HUES64 (cell line): ENCODE data around the gene EPB41L2. TPM values are rescaled to one million over a fixed set of nuclear protein-coding genes. Genes with fewer than 3 reads are reported as not detected.
A peak's percentile ranks its signal among the peaks of the same experiment; 100 is the strongest.
"Not testable (repeated sequence)": the region's sequence is repeated elsewhere in the genome, so short reads cannot be mapped to it uniquely, and the experiment has no call there.

Source experiments
- H3K27ac ChIP-seq: 2 replicates; pipeline ENCODE4 v1.7.0; 2013; ENCODE audit warnings: low read depth, low read length, inconsistent platforms
- H3K27me3 ChIP-seq: 2 replicates; pipeline ENCODE4 v1.6.1; 2013; ENCODE audit warnings: mild to moderate bottlenecking, low read length; ENCODE audit not compliant: insufficient read depth
- H3K36me3 ChIP-seq: 2 replicates; pipeline ENCODE4 v1.6.1; 2013; ENCODE audit warnings: mild to moderate bottlenecking, low read length; ENCODE audit not compliant: insufficient read depth
- H3K4me1 ChIP-seq: 2 replicates; pipeline ENCODE4 v1.6.1; 2013; ENCODE audit warnings: mild to moderate bottlenecking, low read length, moderate library complexity; ENCODE audit not compliant: insufficient read depth
- H3K4me3 ChIP-seq: 2 replicates; pipeline ENCODE4 v1.5.1; 2013; ENCODE audit warnings: mild to moderate bottlenecking, low read length, moderate library complexity
- H3K9ac ChIP-seq: 2 replicates; pipeline ENCODE4 v1.6.1; 2013; ENCODE audit warnings: mild to moderate bottlenecking, low read depth, low read length
- H3K9me3 ChIP-seq: 2 replicates; pipeline ENCODE4 v1.6.1; 2013; ENCODE audit warnings: low read depth, low read length; ENCODE audit not compliant: insufficient read depth
- WGBS: fragments of 150-250, 120-280 bp; methylation state at CpG from one replicate; pipeline ENCODE4 v1.1.7; 2013; ENCODE audit warnings: missing lambda C conversion rate; 5-methylcytosine and 5-hydroxymethylcytosine counted together
- polyA plus RNA-seq, 2 experiments: library from polyadenylated mRNA; stranded (reverse); fragments of 50-300 nt; gene quantifications; one replicate each; pipeline ENCODE4 v1.2.3, GENCODE V29; 2013

EPB41L2 gene
- 46.4 TPM for polyA plus RNA-seq (2013, experiment 1 of 2)
- polyA plus RNA-seq (2013, experiment 2 of 2): 56.4 TPM

GRCh38 chr6:131063028-131063763 lies at the start of gene EPB41L2:
TSS of gene EPB41L2 (minus strand) at chr6:131063245. CDS start at chr6:130956485, 106,760 bp downstream.
- Histone ChIP-seq H3K4me3 (peak within 1 kb of the TSS; percentile 83), H3K9me3 (no peaks in the 10 kb centered on the region), H3K27ac (peak within 1 kb of the TSS; percentile 60; the same call in 1 of the 2 replicates), H3K36me3 (no peaks in the 10 kb centered on the region), H3K9ac (peak within 1 kb of the TSS; percentile 77), H3K4me1 (peaks cover 27% of the 10 kb centered on the region), H3K27me3 (peaks cover 15% of the 10 kb centered on the region; the same call in 1 of the 2 replicates)
- under 1% methylated on average over 61 of the region's 61 CpGs for WGBS

DNA sequence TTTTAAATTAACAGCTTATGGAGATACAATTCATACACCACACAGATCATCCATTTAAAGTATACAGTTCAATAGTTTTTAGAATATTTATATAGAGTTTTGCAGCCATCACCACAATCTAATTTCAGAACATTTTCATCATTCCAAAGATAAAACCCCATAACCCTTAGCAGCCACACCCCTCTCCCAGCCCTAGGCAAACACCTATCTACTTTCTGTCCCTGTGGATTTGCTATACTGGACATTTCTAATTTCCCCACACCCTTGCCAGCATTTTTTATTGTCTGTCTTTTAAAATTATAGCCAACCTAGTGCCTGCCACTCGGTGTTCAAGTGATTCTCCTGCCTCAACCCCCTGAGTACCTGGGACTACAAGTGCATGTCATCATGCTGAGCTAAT lies 49.2 kb upstream of the EPB41L2 start:
- Histone ChIP-seq H3K36me3 (no peaks in the 10 kb centered on the region), H3K27me3 (no peaks in the 10 kb centered on the region), H3K27ac (no peak overlapping the region), H3K9me3 (peaks cover 3% of the 10 kb centered on the region; the same call in 1 of the 2 replicates), H3K4me1 (no peaks in the 10 kb centered on the region), H3K9ac (no peak overlapping the region), H3K4me3 (no peak overlapping the region)
- WGBS: 83% methylated on average over 1 of the region's 1 CpG

GRCh38 chr6:131107151-131107550 lies 44.1 kb upstream of the EPB41L2 start:
- H3K4me3 ChIP-seq: no peak overlapping the region
- 93% methylated on average over 1 of the region's 1 CpG for WGBS

DNA sequence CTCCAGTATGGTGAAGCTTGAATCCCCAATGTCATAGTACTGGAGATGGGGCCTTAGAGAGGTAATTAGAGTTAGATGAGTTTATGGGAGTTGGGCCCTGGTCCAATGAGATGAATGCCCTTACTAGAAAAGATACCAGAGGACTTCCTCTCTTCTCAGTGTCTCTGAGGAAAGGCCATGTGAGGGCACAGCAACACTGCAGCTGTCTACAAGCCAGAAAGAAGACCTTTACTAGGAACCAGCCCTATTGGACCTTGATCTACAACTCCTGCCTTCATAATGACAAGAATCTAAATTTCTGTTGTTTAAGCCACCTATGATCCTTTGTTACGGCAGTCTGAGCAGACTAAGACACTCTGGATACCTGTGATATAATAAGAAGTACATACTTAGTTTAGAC lies 40.9 kb upstream of the EPB41L2 start:
- no peaks in the 10 kb centered on the region for H3K36me3 ChIP-seq
- no peak overlapping the region for H3K27ac ChIP-seq
- WGBS: 100% methylated on average over 1 of the region's 1 CpG
- H3K27me3 ChIP-seq: no peaks in the 10 kb centered on the region
- H3K4me3 ChIP-seq: no peak overlapping the region
- H3K9ac ChIP-seq: no peak overlapping the region
- no peaks in the 10 kb centered on the region for H3K9me3 ChIP-seq
- H3K4me1 ChIP-seq: no peaks in the 10 kb centered on the region

More at GRCh38 chr6:131107151-131107550, 44.1 kb upstream of the EPB41L2 start:
- Histone ChIP-seq H3K4me1 (no peaks in the 10 kb centered on the region), H3K27ac (no peak overlapping the region), H3K9me3 (no peaks in the 10 kb centered on the region), H3K9ac (no peak overlapping the region), H3K36me3 (no peaks in the 10 kb centered on the region), H3K27me3 (no peaks in the 10 kb centered on the region)

- Histone ChIP-seq H3K36me3 (no peaks in the 10 kb centered on the region), H3K4me1 (no peaks in the 10 kb centered on the region), H3K9me3 (no peaks in the 10 kb centered on the region), H3K9ac (no peak overlapping the region), H3K4me3 (no peak overlapping the region), H3K27ac (no peak overlapping the region), H3K27me3 (no peaks in the 10 kb centered on the region)
- WGBS: 95% methylated on average over 3 of the region's 4 CpGs
Observed at GRCh38 chr6:131103296-131103695, 40.3 kb upstream of the EPB41L2 start.

GRCh38 chr6:131101911-131102680 lies 39.1 kb upstream of the EPB41L2 start:
- Histone ChIP-seq H3K27me3 (no peaks in the 10 kb centered on the region), H3K4me1 (no peaks in the 10 kb centered on the region), H3K9me3 (no peaks in the 10 kb centered on the region), H3K4me3 (no peak overlapping the region), H3K27ac (no peak overlapping the region), H3K9ac (no peak overlapping the region), H3K36me3 (no peaks in the 10 kb centered on the region)
- 98% methylated on average over 4 of the region's 5 CpGs for WGBS

- H3K4me1 ChIP-seq: no peaks in the 10 kb centered on the region
- H3K9ac ChIP-seq: no peak overlapping the region
- H3K9me3 ChIP-seq: 0 out of 2 replicates have a peak, but pooled peaks cover 6% of the 10 kb centered on the region
- no peaks in the 10 kb centered on the region for H3K36me3 ChIP-seq
- 57% methylated on average over 1 of the region's 3 CpGs for WGBS
- no peaks in the 10 kb centered on the region for H3K27me3 ChIP-seq
- H3K27ac ChIP-seq: no peak overlapping the region
- H3K4me3 ChIP-seq: no peak overlapping the region
Observed at GRCh38 chr6:131096786-131097185, 33.7 kb upstream of the EPB41L2 start.

DNA sequence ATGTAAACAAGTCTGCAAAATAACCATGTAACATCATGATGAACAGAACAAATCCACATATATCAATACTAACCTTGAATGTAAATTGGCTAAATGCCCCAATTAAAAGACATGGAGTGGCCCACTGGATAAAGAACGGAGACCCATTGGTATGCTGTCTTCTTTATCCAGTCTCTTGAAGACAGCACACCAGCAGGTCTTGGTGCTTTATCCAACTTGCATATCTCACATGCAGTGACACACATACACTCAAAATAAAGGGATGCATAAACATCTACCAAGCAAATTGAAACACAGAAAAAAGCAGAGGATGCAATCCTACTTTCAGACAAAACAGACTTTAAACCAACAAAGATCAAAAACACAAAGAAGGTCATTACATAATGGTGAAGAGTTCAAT lies 30.3 kb upstream of the EPB41L2 start:
- Histone ChIP-seq H3K4me3 (no peak overlapping the region), H3K27ac (no peak overlapping the region), H3K4me1 (no peaks in the 10 kb centered on the region), H3K36me3 (no peaks in the 10 kb centered on the region), H3K9me3 (0 out of 2 replicates have a peak, but pooled peaks cover 6% of the 10 kb centered on the region), H3K27me3 (no peaks in the 10 kb centered on the region), H3K9ac (no peak overlapping the region)
- 97% methylated on average over 1 of the region's 1 CpG for WGBS

DNA sequence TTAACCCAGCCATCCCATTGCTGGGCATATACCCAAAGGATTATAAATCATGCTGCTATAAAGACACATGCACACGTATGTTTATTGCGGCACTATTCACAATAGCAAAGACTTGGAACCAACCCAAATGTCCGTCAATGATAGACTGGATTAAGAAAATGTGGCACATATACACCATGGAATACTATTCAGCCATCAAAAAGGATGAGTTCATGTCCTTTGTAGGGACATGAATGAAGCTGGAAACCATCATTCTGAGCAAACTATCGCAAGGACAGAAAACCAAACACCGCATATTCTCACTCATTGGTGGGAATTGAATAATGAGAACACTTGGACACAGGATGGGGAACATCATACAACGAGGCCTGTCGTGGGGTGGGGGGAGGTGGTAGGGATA lies 28.9 kb upstream of the EPB41L2 start:
- H3K9me3 ChIP-seq, H3K4me1 ChIP-seq, H3K27ac ChIP-seq, H3K9ac ChIP-seq, H3K36me3 ChIP-seq, H3K4me3 ChIP-seq, H3K27me3 ChIP-seq: not testable (repeated sequence)
- WGBS: 98% methylated on average over 4 of the region's 7 CpGs

GRCh38 chr6:131090339-131090738 lies 27.3 kb upstream of the EPB41L2 start:
- 89% methylated on average over 3 of the region's 3 CpGs for WGBS
- not testable (repeated sequence) for H3K36me3 ChIP-seq, H3K27me3 ChIP-seq, H3K4me1 ChIP-seq, H3K27ac ChIP-seq, H3K9ac ChIP-seq, H3K4me3 ChIP-seq
- H3K9me3 ChIP-seq: peaks cover 18% of the 10 kb centered on the region

GRCh38 chr6:131084982-131085381 lies 21.9 kb upstream of the EPB41L2 start:
- no peaks in the 10 kb centered on the region for H3K27me3 ChIP-seq
- H3K4me3 ChIP-seq: no peak overlapping the region
- H3K27ac ChIP-seq: no peak overlapping the region
- 94% methylated on average over 2 of the region's 2 CpGs for WGBS
- H3K4me1 ChIP-seq: no peaks in the 10 kb centered on the region
- H3K36me3 ChIP-seq: no peaks in the 10 kb centered on the region
- H3K9ac ChIP-seq: no peak overlapping the region
- H3K9me3 ChIP-seq: peaks cover 12% of the 10 kb centered on the region
